K562 (cell line): ENCODE data around the gene STK25. TPM values are rescaled to one million over a fixed set of nuclear protein-coding genes. Genes with fewer than 3 reads are reported as not detected.

Source experiments
- ATAC-seq: fragments of 200-7000 bp; cut with Tn5 transposase; 3 replicates; pipeline ENCODE4 v1.9.1; 2020; ENCODE audit warnings: moderate library complexity
- BruUV-seq: library from RNA; stranded (reverse); fragments of 400-500 nt; replicated peaks from 2 replicates; lab custom pipeline; 2021; lab: Mats Ljungman, UMichigan
- CTCF ChIA-PET: fragments of 300-600 bp; formaldehyde crosslinking; extraction: SDS; loops from one replicate; lab custom pipeline; 2021; ENCODE audit warnings: low intra/inter-chr PET ratio; lab: Yijun Ruan, JAX
- POLR2A ChIA-PET: fragments of 300-600, 350-650 bp; sonication (Branson Sonifier 250); formaldehyde crosslinking; extraction: SDS; loops from one replicate; lab custom pipeline; 2021; ENCODE audit warnings: antibody characterized with exemption, inconsistent platforms; lab: Yijun Ruan, JAX
- DNase-seq, 4 experiments: peaks; one replicate each; pipeline versions ENCODE4 v3.0.0 to v3.0.0-alpha.2; 2011 to 2018; ENCODE audit warnings: low spot score in 3 of 4, mixed read lengths in 3 of 4; ENCODE audit errors: extremely low read depth in 1 of 4
- FAIRE-seq: peaks from 2 replicates; lab custom pipeline; 2011; peaks lifted over from hg19 to GRCh38; lab: Jason Lieb, UNC
- H2AFZ ChIP-seq: 2 replicates; pipeline ENCODE4 v1.6.0; 2011; ENCODE audit warnings: low read depth, low read length, control low read depth, inconsistent platforms
- H3K27ac ChIP-seq: fragments of 200-600 bp; 3 replicates; pipeline ENCODE4 v1.8.0; 2011; ENCODE audit warnings: low read depth, mild to moderate bottlenecking, control low read depth, inconsistent platforms, low read length, moderate library complexity, mixed read lengths; ENCODE audit errors: extremely low read depth
- H3K27me3 ChIP-seq, 2 experiments: fragments of 300-600 bp in 1 of 2; 2 replicates in 1 of 2; 3 replicates in 1 of 2; pipeline versions ENCODE4 v1.6.0 to v1.8.0; 2011; ENCODE audit warnings: inconsistent platforms in 2 of 2, low read length in 2 of 2, mild to moderate bottlenecking in 1 of 2, mixed read lengths in 1 of 2, moderate library complexity in 1 of 2; ENCODE audit not compliant: control insufficient read depth in 2 of 2, insufficient read depth in 2 of 2
- H3K36me3 ChIP-seq: fragments of 300-600 bp; 3 replicates; pipeline ENCODE4 v1.8.0; 2011; ENCODE audit warnings: mild to moderate bottlenecking, low read length, inconsistent platforms; ENCODE audit not compliant: control insufficient read depth, insufficient read depth
- H3K4me1 ChIP-seq, 2 experiments: fragments of 200-600 bp in 1 of 2; replicated peaks in 1 of 2; 2 replicates in 1 of 2; 3 replicates in 1 of 2; pipeline versions ENCODE4 v1.5.1 to v1.8.0; 2011; ENCODE audit warnings: inconsistent platforms in 2 of 2, low read length in 2 of 2, mild to moderate bottlenecking in 1 of 2, mixed read lengths in 1 of 2, moderate library complexity in 1 of 2; ENCODE audit not compliant: control insufficient read depth in 2 of 2, insufficient read depth in 2 of 2
- H3K4me2 ChIP-seq: 2 replicates; pipeline ENCODE4 v1.6.1; 2011; ENCODE audit warnings: low read length, control low read depth, inconsistent platforms, mixed read lengths; ENCODE audit not compliant: insufficient read depth
- H3K4me3 ChIP-seq: fragments of 200-600 bp; sonication (generic), shearing (Covaris generic); 2 replicates; pipeline ENCODE4 v1.5.1; 2016; ENCODE audit warnings: control low read depth, inconsistent platforms
- H3K79me2 ChIP-seq: fragments of 200-600 bp; 3 replicates; pipeline ENCODE4 v1.8.0; 2011; ENCODE audit warnings: low read length, inconsistent platforms; ENCODE audit not compliant: control insufficient read depth, insufficient read depth
- H3K9ac ChIP-seq, 2 experiments: 2 replicates each; pipeline versions ENCODE4 v1.6.0 to v1.6.1; 2011; ENCODE audit warnings: low read depth in 2 of 2, low read length in 2 of 2, control low read depth in 1 of 2, inconsistent platforms in 1 of 2, mild to moderate bottlenecking in 1 of 2, mixed read lengths in 1 of 2; ENCODE audit not compliant: insufficient read depth in 1 of 2
- H3K9me1 ChIP-seq: one replicate; pipeline ENCODE4 v1.6.0; 2011; ENCODE audit warnings: inconsistent platforms, mild to moderate bottlenecking, low read length, moderate library complexity; ENCODE audit not compliant: control insufficient read depth, insufficient read depth
- H3K9me3 ChIP-seq: replicated peaks from 2 replicates; pipeline ENCODE4 v1.5.1; 2011; ENCODE audit warnings: low read depth, low read length, inconsistent platforms; ENCODE audit not compliant: control insufficient read depth, insufficient read depth
- H4K20me1 ChIP-seq: replicated peaks from 2 replicates; pipeline ENCODE4 v1.6.1; 2011; ENCODE audit warnings: low read length, inconsistent platforms, mixed read lengths; ENCODE audit not compliant: control insufficient read depth, insufficient read depth
- ETV1 ChIP-seq: fragments of 450-650 bp; conservative IDR thresholded peaks from 2 replicates; pipeline ENCODE4 v1.6.1; 2016; ENCODE audit warnings: missing genetic modification characterization, control low read depth, low read depth, missing compliant biosample characterization
- PRDM10 ChIP-seq: fragments of 450-650 bp; IDR thresholded peaks from 2 replicates; pipeline ENCODE4 v1.6.1; 2018; ENCODE audit not compliant: partially characterized antibody
- PTTG1 ChIP-seq: fragments of 450-650 bp; IDR thresholded peaks from 2 replicates; pipeline ENCODE4 v1.6.1; 2016; ENCODE audit warnings: low read depth, mild to moderate bottlenecking, missing genetic modification characterization, missing compliant biosample characterization
- SNIP1 ChIP-seq: fragments of 450-650 bp; IDR thresholded peaks from 2 replicates; pipeline ENCODE4 v1.7.1; 2017; ENCODE audit warnings: low read depth, mild to moderate bottlenecking
- ZC3H8 ChIP-seq: fragments of 450-650 bp; IDR thresholded peaks from 2 replicates; pipeline ENCODE4 v1.6.1; 2017
- ZNF12 ChIP-seq: sonication (generic); formaldehyde crosslinking; IDR thresholded peaks from 2 replicates; pipeline ENCODE4 v1.4.0; 2020; ENCODE audit warnings: mild to moderate bottlenecking, missing genetic modification reagents
- ZNF121 ChIP-seq: sonication (generic); formaldehyde crosslinking; conservative IDR thresholded peaks from 2 replicates; pipeline ENCODE4 v1.8.0; 2022; ENCODE audit warnings: missing genetic modification reagents
- ZNF589 ChIP-seq: fragments of 200-800 bp; sonication (Bioruptor generic); IDR thresholded peaks from 2 replicates; pipeline ENCODE4 v1.6.1; 2016; ENCODE audit warnings: low read depth, missing genetic modification characterization, missing compliant biosample characterization
- WGBS: fragments of 100-300 bp; shearing (Covaris generic); methylation state at CpG from one replicate; pipeline ENCODE4 v1.1.6; 2016; ENCODE audit warnings: low coverage, mixed read lengths; ENCODE audit not compliant: insufficient coverage; ENCODE audit errors: missing lambda C conversion rate; 5-methylcytosine and 5-hydroxymethylcytosine counted together
- in situ Hi-C: fragments of 300-500 bp; cut with MboI; formaldehyde crosslinking; loops from 4 replicates; pipeline ENCODE4 v1.15.0; 2018; ENCODE audit warnings: inconsistent platforms, mixed read lengths
- intact Hi-C: fragments of 100-400 bp; cut with micrococcal nuclease; formaldehyde crosslinking; loops from 2 replicates; pipeline ENCODE4 v1.14.2; 2022
- polyA plus RNA-seq, 8 experiments: library from polyadenylated mRNA; depleted of rRNA in 4 of 8; stranded (reverse) in 5 of 8; unstranded in 3 of 8; fragments of >200 nt; fragmentation: Nextera tagmentation in 2 of 8; fragmentation: Illumina TruSeq in 1 of 8; extraction: Ambion mirVana in 2 of 8; extraction: Trizol in 1 of 8; gene quantifications; 2 replicates each; pipeline versions ENCODE4 v1.2.1 to v1.2.3, GENCODE V29; 2011 to 2014; ENCODE audit warnings: inconsistent platforms in 1 of 8, missing spikeins in 1 of 8
- total RNA-seq, 7 experiments: library from RNA; depleted of rRNA in 6 of 7; stranded (reverse); fragments of >200 nt in 6 of 7; fragmentation: Illumina TruSeq in 2 of 7; extraction: Trizol in 2 of 7; gene quantifications; 2 replicates each; pipeline versions ENCODE4 v1.2.1 to v1.2.3, GENCODE V29; 2011 to 2021; ENCODE audit warnings: low replicate concordance in 1 of 7
- TF ChIP-seq, protein P1 (sequence below): fragments of 450-650 bp; IDR thresholded peaks from 2 replicates; pipeline ENCODE4 v1.6.1; 2016; ENCODE audit warnings: borderline replicate concordance
- TF ChIP-seq, protein P2 (sequence below): fragments of 450-650 bp; formaldehyde crosslinking; IDR thresholded peaks from 2 replicates; pipeline ENCODE4 v1.4.0; 2020; ENCODE audit warnings: mild to moderate bottlenecking, moderate library complexity
- TF ChIP-seq, protein P3 (sequence below): fragments of 200-800 bp; sonication (Bioruptor generic); IDR thresholded peaks from 2 replicates; pipeline ENCODE4 v1.6.1; 2017; ENCODE audit warnings: missing genetic modification characterization, missing compliant biosample characterization

Gene STK25
- total and polyA plus RNA-seq, 9 of the 15 experiments (the other 6 are each of a cell fraction or from before 2014, with no cell fraction given), result 5.4 to 177 (median 116) TPM

DNA sequence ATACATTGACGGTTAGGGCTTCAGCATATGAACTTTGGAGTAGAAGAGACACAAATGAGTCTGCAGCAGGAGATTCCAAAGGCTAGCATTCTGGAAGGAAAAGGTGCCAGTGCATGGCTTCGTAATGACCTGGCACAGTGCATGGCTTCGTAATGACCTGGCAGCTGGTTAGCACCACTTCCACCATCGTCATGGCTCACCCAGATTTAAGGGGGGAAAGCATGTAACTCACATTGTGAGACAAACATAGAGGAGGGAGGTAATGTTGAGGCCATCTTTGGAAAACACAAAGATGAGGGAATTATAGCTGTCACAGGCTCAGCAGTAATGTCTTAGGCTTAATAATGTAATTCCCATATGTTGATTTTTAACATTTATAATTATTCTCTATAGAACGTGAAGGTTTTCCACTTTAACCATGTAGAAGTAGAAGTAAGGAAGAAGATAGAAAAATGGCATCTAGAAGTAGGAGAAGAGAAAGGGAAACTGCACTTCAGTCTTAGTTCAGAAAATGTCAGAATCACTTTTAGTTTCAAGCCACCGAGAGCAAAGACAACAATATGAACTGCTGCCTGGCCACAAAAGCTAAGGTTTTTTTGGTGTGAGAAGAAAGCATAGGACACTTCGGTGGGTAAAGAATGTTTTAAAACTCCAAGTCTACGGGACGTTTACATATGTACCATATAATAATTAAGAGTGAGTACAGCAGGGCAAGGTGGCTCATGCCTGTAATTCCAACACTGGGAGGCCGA, 6.8 kb upstream of the STK25 start (continued):
- no peak for TF ChIP-seq PRDM10
- TF ChIP-seq, all 486 proteins: peak for 0

GRCh38 chr2:241514553-241514952, 6.2 kb upstream of the STK25 start:
- FAIRE-seq, result no peak
- H3K27ac ChIP-seq, result no peak overlapping the region
- H3K79me2 ChIP-seq, result no peaks in the 10 kb centered on the region
- no peak overlapping the region for H3K9ac ChIP-seq
- H3K4me1 ChIP-seq, result peaks cover 0 to under 1% of the 10 kb centered on the region in 2 experiments; a peak in 1 of 5 replicates
- BruUV-seq, result no TSS peak
- H2AFZ ChIP-seq, result peak overlapping the region; percentile 65
- no peaks in the 10 kb centered on the region for H3K27me3 ChIP-seq
- 23% methylated on average over 5 of the region's 5 CpGs for WGBS
- H3K9me3 ChIP-seq, result no peaks in the 10 kb centered on the region; the same call in 1 of the 2 replicates
- no peaks in the 10 kb centered on the region for H4K20me1 ChIP-seq
- ChIA-PET POLR2A (interaction anchor here (0.6 to 0.9 kb wide), 2 partner anchors 10 to 94 kb away, joined by 3 read pairs; no protein-coding TSS in a partner anchor), CTCF (no interaction called here)
- in situ Hi-C loops, result no loop called here
- H3K4me3 ChIP-seq, result no peak overlapping the region
- no peaks in the 10 kb centered on the region for H3K9me1 ChIP-seq
- DNase-seq, result no peak
- peak; percentile 44 for ATAC-seq
- intact Hi-C loops, result no loop called here
- no peaks in the 10 kb centered on the region for H3K36me3 ChIP-seq
- no peak overlapping the region for H3K4me2 ChIP-seq
- no peak for TF ChIP-seq PTTG1 (tag)
- TF ChIP-seq ZC3H8, result no peak
- TF ChIP-seq SNIP1, result no peak
- TF ChIP-seq ETV1 (tag), result no peak
- TF ChIP-seq, protein P1, sequence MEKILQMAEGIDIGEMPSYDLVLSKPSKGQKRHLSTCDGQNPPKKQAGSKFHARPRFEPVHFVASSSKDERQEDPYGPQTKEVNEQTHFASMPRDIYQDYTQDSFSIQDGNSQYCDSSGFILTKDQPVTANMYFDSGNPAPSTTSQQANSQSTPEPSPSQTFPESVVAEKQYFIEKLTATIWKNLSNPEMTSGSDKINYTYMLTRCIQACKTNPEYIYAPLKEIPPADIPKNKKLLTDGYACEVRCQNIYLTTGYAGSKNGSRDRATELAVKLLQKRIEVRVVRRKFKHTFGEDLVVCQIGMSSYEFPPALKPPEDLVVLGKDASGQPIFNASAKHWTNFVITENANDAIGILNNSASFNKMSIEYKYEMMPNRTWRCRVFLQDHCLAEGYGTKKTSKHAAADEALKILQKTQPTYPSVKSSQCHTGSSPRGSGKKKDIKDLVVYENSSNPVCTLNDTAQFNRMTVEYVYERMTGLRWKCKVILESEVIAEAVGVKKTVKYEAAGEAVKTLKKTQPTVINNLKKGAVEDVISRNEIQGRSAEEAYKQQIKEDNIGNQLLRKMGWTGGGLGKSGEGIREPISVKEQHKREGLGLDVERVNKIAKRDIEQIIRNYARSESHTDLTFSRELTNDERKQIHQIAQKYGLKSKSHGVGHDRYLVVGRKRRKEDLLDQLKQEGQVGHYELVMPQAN, result no peak
- TF ChIP-seq ZNF12 (CRISPR knock-in tag), result peak; percentile 72
- TF ChIP-seq, protein P2, sequence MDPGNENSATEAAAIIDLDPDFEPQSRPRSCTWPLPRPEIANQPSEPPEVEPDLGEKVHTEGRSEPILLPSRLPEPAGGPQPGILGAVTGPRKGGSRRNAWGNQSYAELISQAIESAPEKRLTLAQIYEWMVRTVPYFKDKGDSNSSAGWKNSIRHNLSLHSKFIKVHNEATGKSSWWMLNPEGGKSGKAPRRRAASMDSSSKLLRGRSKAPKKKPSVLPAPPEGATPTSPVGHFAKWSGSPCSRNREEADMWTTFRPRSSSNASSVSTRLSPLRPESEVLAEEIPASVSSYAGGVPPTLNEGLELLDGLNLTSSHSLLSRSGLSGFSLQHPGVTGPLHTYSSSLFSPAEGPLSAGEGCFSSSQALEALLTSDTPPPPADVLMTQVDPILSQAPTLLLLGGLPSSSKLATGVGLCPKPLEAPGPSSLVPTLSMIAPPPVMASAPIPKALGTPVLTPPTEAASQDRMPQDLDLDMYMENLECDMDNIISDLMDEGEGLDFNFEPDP (CRISPR knock-in tag), result no peak
- TF ChIP-seq, protein P3, sequence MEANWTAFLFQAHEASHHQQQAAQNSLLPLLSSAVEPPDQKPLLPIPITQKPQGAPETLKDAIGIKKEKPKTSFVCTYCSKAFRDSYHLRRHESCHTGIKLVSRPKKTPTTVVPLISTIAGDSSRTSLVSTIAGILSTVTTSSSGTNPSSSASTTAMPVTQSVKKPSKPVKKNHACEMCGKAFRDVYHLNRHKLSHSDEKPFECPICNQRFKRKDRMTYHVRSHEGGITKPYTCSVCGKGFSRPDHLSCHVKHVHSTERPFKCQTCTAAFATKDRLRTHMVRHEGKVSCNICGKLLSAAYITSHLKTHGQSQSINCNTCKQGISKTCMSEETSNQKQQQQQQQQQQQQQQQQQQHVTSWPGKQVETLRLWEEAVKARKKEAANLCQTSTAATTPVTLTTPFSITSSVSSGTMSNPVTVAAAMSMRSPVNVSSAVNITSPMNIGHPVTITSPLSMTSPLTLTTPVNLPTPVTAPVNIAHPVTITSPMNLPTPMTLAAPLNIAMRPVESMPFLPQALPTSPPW (CRISPR knock-in tag), result no peak
- no peak for TF ChIP-seq ZNF589 (CRISPR knock-in tag)
- TF ChIP-seq ZNF121, result no peak
